ENCODE results near the gene GNAQ.

DNA sequence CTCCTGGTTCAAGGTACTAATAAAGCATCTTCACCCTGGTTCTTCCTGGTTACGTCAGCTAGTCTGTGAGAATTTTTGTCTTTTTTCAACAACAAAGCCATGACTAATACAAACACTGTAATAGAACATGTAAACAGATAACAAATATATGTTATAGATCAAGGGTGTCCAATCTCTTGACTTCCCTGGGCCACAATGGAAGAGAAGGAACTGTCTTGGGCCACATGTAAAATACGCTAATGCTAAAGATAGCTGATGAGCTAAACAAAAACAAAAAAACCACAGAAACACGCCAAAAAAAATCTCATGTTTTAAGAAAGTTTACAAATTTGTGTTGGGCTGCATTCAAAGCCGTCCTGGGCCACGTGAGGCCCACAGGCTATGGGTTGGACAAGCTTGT, 259.0 kb downstream of the GNAQ start:
- TF ChIP-seq, protein P1, sequence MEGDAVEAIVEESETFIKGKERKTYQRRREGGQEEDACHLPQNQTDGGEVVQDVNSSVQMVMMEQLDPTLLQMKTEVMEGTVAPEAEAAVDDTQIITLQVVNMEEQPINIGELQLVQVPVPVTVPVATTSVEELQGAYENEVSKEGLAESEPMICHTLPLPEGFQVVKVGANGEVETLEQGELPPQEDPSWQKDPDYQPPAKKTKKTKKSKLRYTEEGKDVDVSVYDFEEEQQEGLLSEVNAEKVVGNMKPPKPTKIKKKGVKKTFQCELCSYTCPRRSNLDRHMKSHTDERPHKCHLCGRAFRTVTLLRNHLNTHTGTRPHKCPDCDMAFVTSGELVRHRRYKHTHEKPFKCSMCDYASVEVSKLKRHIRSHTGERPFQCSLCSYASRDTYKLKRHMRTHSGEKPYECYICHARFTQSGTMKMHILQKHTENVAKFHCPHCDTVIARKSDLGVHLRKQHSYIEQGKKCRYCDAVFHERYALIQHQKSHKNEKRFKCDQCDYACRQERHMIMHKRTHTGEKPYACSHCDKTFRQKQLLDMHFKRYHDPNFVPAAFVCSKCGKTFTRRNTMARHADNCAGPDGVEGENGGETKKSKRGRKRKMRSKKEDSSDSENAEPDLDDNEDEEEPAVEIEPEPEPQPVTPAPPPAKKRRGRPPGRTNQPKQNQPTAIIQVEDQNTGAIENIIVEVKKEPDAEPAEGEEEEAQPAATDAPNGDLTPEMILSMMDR (IDR thresholded peaks at IDR 0.05): no peak
- no peak for TF ChIP-seq ZFX (IDR thresholded peaks at IDR 0.05; ENCODE audit: borderline replicate concordance)

Measured in 22Rv1 (cell line).